Colon (tissue), 2 donors: ENCODE data around the gene AVPI1.
"Not testable (repeated sequence)": the region's sequence is repeated elsewhere in the genome, so short reads cannot be mapped to it uniquely, and the experiment has no call there.

ENCODE experiments used
- FAIRE-seq: peaks from 2 replicates; lab custom pipeline; 2012; peaks lifted over from hg19 to GRCh38; lab: Jason Lieb, UNC
- donor health status: control.
- donor health status: control.

Gene AVPI1

GRCh38 chr10:97711640-97712572 lies 24.9 kb upstream of the AVPI1 start:
- FAIRE-seq = no peak

- no peak for FAIRE-seq
Measured at GRCh38 chr10:97708976-97709946, 22.2 kb upstream of the AVPI1 start.

GRCh38 chr10:97708167-97708566 lies 21.1 kb upstream of the AVPI1 start:
- FAIRE-seq = no peak

- FAIRE-seq = no peak
Measured at GRCh38 chr10:97707134-97707861, 20.3 kb upstream of the AVPI1 start.

GRCh38 chr10:97705006-97705670 lies 18.1 kb upstream of the AVPI1 start:
- no peak for FAIRE-seq

GRCh38 chr10:97704341-97704740 lies 17.3 kb upstream of the AVPI1 start:
- FAIRE-seq = no peak

- FAIRE-seq = no peak
Measured at GRCh38 chr10:97703398-97704067, 16.5 kb upstream of the AVPI1 start.

- FAIRE-seq = no peak
Measured at GRCh38 chr10:97701438-97702069, 14.5 kb upstream of the AVPI1 start.

- not testable (repeated sequence) for FAIRE-seq
Measured at GRCh38 chr10:97698072-97698655, 11.1 kb upstream of the AVPI1 start.

- FAIRE-seq = no peak
Measured at GRCh38 chr10:97690133-97690532, 3.1 kb upstream of the AVPI1 start.

- FAIRE-seq = no peak
Measured at GRCh38 chr10:97689559-97690020, 2.5 kb upstream of the AVPI1 start.

GRCh38 chr10:97687785-97688781 lies 1.0 kb upstream of the AVPI1 start:
- no peak for FAIRE-seq

- no peak for FAIRE-seq
Measured at GRCh38 chr10:97686301-97686961, 610 bp downstream of the AVPI1 start.

- no peak for FAIRE-seq
Measured at GRCh38 chr10:97685395-97685958, 1.6 kb downstream of the AVPI1 start.

- no peak for FAIRE-seq
Measured at GRCh38 chr10:97684866-97685394, 2.1 kb downstream of the AVPI1 start.

- FAIRE-seq = not testable (repeated sequence)
Measured at GRCh38 chr10:97684368-97684713, 2.7 kb downstream of the AVPI1 start.

- no peak for FAIRE-seq
Measured at GRCh38 chr10:97683556-97684367, 3.3 kb downstream of the AVPI1 start.
